ENCODE measurements around the gene PLIN3. TPM values are rescaled to one million over a fixed set of nuclear protein-coding genes. Genes with fewer than 3 reads are reported as not detected.

The PLIN3 gene, protein sequence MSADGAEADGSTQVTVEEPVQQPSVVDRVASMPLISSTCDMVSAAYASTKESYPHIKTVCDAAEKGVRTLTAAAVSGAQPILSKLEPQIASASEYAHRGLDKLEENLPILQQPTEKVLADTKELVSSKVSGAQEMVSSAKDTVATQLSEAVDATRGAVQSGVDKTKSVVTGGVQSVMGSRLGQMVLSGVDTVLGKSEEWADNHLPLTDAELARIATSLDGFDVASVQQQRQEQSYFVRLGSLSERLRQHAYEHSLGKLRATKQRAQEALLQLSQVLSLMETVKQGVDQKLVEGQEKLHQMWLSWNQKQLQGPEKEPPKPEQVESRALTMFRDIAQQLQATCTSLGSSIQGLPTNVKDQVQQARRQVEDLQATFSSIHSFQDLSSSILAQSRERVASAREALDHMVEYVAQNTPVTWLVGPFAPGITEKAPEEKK
- total RNA-seq: 257 and 267 TPM in 2 replicates

DNA sequence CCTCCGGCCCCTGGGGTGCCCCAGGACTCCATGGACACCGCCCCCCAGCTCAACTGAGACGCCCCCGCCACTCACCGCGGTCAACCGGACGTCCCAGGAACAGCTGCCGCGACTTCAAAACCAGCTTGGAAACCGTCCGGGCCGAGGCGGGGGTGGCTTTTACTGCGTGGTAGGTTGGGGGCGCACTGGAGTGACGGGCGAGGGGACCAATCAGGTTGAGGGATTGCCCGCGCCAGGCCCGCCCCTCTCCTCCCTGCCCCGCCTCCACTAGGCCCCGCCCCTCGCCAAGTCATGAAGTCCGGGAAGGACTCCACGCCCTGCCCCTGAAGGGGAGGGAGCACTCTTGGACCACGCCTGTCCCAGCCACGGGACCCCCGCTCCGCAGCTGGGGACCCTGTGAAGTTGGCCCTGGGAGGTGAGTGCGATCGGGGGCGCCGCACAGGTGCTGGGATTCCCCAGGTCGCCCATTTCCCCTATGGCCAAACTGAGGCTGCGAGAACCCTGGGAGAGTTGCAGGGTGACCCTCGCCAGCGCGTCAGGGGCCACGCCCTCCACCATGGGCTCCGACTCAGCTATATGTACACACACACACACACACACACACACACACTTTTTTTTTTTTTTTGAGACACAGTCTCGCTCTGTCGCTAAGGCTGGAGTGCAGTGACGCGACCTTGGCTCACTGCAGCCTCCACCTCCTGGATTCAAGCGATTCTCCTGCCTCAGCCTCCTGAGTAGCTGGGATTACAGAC, at the start of gene PLIN3:
PLIN3 (minus strand) TSS at position 134 of the 752 bp plus-strand sequence. CDS start 6,273 bp downstream, outside the sequence.

DNA sequence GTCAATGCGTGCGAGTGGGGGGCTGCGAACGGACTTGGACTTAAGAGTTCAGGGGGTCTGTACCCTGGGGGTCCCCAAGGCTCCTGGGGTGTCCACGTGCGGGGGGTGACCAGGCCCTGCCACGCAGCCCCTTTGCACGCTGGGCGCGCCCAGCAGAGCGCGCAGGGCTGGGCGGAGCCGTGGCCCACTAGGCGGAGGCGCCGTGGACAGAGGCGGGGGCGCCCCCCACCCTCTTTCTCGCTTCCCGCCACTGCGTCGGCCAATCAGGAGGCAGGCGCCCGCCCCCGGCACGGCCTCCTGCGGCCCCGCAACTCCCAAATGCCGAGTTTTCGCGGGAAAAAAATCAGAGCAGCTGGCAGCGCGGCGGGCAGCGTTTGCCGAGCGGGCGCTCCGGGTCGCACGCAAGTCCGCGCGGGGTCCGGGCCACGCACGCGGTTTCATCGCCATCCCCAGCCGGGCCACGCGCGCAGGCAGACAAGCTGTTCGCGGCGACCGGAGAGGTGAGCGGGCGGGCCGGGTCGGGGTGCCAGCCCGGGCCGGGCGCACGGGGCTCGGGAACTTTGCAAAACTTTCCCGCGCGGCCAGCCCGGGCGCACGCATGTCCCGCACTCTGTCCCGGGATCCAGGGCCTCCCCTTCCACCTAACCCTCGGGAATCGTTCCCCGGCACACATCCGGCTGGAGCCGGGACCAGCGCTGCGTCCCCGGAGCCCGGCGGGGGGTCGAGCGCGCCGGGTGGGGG, 41.9 kb upstream of the PLIN3 start, which contains the start of gene UHRF1:
UHRF1 (plus strand) TSS at position 346 of the 741 bp plus-strand sequence. CDS start 1,385 bp downstream, outside the sequence.

DNA sequence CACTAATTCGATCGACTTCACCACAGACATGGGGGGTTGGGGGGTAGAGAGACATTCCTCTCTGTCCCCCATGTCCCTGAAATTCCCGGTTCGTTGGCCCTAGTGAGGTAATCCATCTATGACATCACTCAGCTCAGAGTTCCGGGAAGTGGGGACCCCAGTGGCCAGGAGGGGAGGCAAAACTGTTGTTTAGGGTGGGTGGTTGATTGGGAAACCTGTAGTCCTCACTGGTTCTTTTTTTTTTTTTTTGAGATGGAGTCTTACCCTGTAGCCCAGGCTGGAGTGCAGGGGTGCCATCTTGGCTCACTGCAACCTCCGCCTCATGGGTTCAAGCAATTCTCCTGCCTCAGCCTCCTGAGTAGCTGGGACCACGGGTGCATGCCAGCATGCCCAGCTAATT, 35.3 kb upstream of the PLIN3 start, which contains the start of gene ARRDC5:
ARRDC5 (minus strand) TSS at position 101 of the 400 bp plus-strand sequence; CDS start at position 30, 71 bp downstream.

DNA sequence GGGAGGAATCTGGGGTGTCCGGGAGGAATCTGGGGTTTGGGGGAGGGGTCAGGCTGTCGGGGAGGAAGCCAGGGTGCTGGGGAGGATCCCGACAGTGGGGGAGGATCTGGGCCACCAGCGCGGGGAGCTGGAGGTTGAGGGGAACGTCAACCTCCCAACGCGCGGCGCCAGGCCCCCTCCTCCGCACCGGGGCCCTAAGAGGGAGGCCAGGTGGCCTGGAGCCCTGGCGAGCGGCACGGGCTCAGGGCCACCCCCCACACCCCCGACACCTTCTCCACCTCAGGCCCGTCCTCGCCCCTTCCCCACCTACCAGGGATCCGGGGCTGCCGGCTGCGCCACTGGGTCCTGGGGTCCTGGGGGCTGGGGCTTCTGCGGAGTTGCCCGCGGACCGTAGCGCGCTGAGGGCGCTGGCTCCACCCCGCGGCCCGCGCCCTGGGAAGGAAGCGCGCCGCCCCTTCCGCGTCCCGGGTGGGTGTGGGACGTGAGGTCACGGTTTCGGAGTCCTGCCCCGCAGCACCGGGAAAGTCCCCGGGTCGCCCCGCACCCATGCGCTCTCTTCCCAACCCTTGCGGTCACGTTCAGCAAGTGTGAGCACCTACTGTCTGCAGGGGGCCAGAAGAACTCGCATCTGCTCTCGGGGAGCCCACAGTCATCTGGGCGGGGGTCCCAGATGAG, 36.0 kb downstream of the PLIN3 start, which contains the start of gene TICAM1:
TICAM1 (minus strand) TSS at position 409 of the 675 bp plus-strand sequence. CDS start 13,335 bp downstream, outside the sequence.

DNA sequence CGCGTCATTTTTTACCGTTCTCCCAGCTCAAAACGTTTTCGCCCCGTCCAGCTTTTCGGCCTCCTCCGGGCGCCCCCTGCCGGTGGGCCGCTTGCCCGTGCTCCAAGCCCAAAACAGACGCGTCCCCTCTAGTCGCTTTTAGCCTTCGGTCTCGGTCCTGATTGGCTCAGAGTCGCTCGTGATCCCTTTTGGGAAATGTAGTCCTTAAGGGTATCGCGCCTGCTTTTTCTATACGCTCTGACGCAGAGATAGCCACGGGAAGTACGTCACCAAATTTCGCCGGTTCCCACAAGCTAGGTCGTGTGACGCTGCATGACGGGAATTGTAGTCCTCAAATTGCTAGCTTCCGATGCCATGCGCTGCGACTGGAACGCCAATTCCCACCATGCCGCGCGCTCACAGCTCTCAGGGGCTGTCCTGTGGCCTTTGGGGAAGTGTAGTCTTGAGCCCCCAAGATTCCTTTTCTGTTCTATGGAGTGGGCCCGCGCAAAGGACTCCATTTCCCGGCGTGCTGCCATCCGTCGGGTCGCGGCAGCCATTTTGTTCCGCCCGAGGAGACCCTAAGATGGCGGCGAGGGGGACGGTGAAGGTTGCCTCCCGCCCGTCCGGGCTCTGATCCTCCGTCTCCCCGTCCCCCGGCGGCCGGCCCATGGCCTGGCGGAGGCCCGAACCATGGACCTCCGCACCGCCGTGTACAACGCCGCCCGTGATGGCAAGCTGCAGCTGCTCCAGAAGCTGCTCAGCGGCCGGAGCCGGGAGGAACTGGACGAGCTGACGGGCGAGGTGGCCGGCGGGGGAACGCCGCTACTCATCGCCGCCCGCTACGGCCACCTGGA, 76.1 kb downstream of the PLIN3 start, which contains the start of gene FEM1A:
FEM1A (plus strand) TSS at position 552 of the 836 bp plus-strand sequence; CDS start at position 673, 121 bp downstream.

Other genes with a start within 250 kb of the PLIN3 start
- gene TNFAIP8L1, start 228.2 kb downstream of the PLIN3 start, total RNA-seq: 5.5 and 8.0 TPM in 2 replicates
- gene MYDGF, start 197.3 kb downstream of the PLIN3 start, total RNA-seq: 254 and 310 TPM in 2 replicates
- gene DPP9, start 143.8 kb downstream of the PLIN3 start, total RNA-seq: 93.0 and 172 TPM in 2 replicates
- 8.3 and 8.4 TPM in 2 replicates for gene FEM1A, start 75.9 kb downstream of the PLIN3 start, total RNA-seq
- 0.29 and 4.1 TPM in 2 replicates for gene TICAM1, start 36.0 kb downstream of the PLIN3 start, total RNA-seq
- not detected in 2 replicates for gene ARRDC5, start 35.2 kb upstream of the PLIN3 start, total RNA-seq
- gene UHRF1, start 41.8 kb upstream of the PLIN3 start, total RNA-seq: 37.9 and 39.5 TPM in 2 replicates
- gene KDM4B, start 101.4 kb upstream of the PLIN3 start, total RNA-seq: 15.8 and 21.9 TPM in 2 replicates